Fibroblast of lung (primary cell): ENCODE results near the gene C22orf31. TPM values are rescaled to one million over a fixed set of nuclear protein-coding genes. Genes with fewer than 3 reads are reported as not detected.

Experiments
- DNase-seq, 2 donors: peaks; one replicate each; pipeline versions ENCODE4 v3.0.0 to v3.0.0-alpha.2; 2010; ENCODE audit warnings: low read depth in 2 of 2
- H2AFZ ChIP-seq: 2 replicates; pipeline ENCODE4 v1.5.1; 2012; ENCODE audit warnings: low read length, control low read depth, inconsistent platforms
- H3K27ac ChIP-seq: 2 replicates; pipeline ENCODE4 v1.5.1; 2011; ENCODE audit warnings: low read length, control low read depth; ENCODE audit not compliant: insufficient read depth
- H3K27me3 ChIP-seq: 2 replicates; pipeline ENCODE4 v1.5.1; 2011; ENCODE audit warnings: mild to moderate bottlenecking, low read length; ENCODE audit not compliant: control insufficient read depth, insufficient read depth
- H3K36me3 ChIP-seq: 2 replicates; pipeline ENCODE4 v1.5.1; 2011; ENCODE audit warnings: low read length; ENCODE audit not compliant: control insufficient read depth, insufficient read depth
- H3K4me1 ChIP-seq: 2 replicates; pipeline ENCODE4 v1.5.1; 2011; ENCODE audit warnings: low read length; ENCODE audit not compliant: control insufficient read depth, insufficient read depth; ENCODE audit errors: extremely low read depth
- H3K4me2 ChIP-seq: 2 replicates; pipeline ENCODE4 v1.5.1; 2011; ENCODE audit warnings: low read length, control low read depth; ENCODE audit not compliant: insufficient read depth; ENCODE audit errors: extremely low read depth
- H3K4me3 ChIP-seq, 4 experiments: fragments of 200-600 bp in 1 of 4; sonication (generic) in 1 of 4; replicated peaks in 1 of 4; 2 replicates each; pipeline ENCODE4 v1.5.1; 2011 to 2016; ENCODE audit warnings: low read length in 4 of 4, low read depth in 3 of 4, mild to moderate bottlenecking in 3 of 4, control low read depth in 2 of 4, inconsistent platforms in 1 of 4, mixed read lengths in 1 of 4; ENCODE audit not compliant: insufficient read depth in 1 of 4; ENCODE audit errors: control extremely low read depth in 1 of 4
- H3K79me2 ChIP-seq: 2 replicates; pipeline ENCODE4 v1.5.1; 2012; ENCODE audit warnings: mild to moderate bottlenecking, low read length, inconsistent platforms; ENCODE audit not compliant: control insufficient read depth, insufficient read depth
- H3K9ac ChIP-seq: 2 replicates; pipeline ENCODE4 v1.5.1; 2011; ENCODE audit warnings: mild to moderate bottlenecking, low read length, control low read depth; ENCODE audit not compliant: insufficient read depth
- H3K9me3 ChIP-seq: 2 replicates; pipeline ENCODE4 v1.5.1; 2012; ENCODE audit warnings: low read depth, low read length; ENCODE audit not compliant: control insufficient read depth, insufficient read depth
- H4K20me1 ChIP-seq: 2 replicates; pipeline ENCODE4 v1.5.1; 2011; ENCODE audit warnings: low read length; ENCODE audit not compliant: control insufficient read depth, insufficient read depth; ENCODE audit errors: extremely low read depth
- EZH2 ChIP-seq: IDR thresholded peaks from 2 replicates; pipeline ENCODE4 v1.5.1; 2012; ENCODE audit warnings: low read length, control low read depth, mild to moderate bottlenecking; ENCODE audit errors: missing control alignments
- polyA plus RNA-seq, 2 donors: library from polyadenylated mRNA; depleted of rRNA in 1 of 2; stranded (reverse) in 1 of 2; unstranded in 1 of 2; fragments of >200 nt; gene quantifications; 2 replicates each; pipeline ENCODE4 v1.2.1, GENCODE V29; 2011 to 2012; ENCODE audit warnings: missing spikeins in 1 of 2
- total RNA-seq: library from RNA; depleted of rRNA; stranded (reverse); fragments of >200 nt; gene quantifications from 2 replicates; pipeline ENCODE4 v1.2.1, GENCODE V29; 2014
- TF ChIP-seq, protein P1 (sequence below), 2 donors: IDR thresholded peaks in 1 of 2; conservative IDR thresholded peaks in 1 of 2; 1 replicate in 1 of 2; 2 replicates in 1 of 2; pipeline ENCODE4 v1.5.1; 2011 to 2012; ENCODE audit warnings: low read length in 2 of 2, control low read depth in 1 of 2, inconsistent platforms in 1 of 2, low read depth in 1 of 2, mild to moderate bottlenecking in 1 of 2

Gene C22orf31
- total and polyA plus RNA-seq, 2 donors (not counting 1 experiment from before 2014, with no cell fraction given): 0.17 TPM; not detected in 1

DNA sequence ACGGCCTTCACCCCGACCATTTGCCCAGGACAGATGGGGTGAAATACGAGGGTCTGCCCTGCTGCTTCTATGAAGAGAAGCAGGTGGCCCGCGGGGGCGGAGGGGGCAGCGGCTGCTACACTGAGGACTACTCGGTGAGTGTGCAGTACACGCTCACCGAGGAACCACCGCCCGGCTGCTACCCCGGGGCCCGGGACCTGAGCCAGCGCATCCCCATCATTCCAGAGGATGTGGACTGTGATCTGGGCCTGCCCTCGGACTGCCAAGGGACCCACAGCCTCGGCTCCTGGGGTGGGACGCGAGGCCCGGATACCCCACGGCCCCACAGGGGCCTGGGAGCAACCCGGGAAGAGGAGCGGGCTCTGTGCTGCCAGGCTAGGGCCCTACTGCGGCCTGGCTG, 11.2 kb downstream of the C22orf31 start:
- H2AFZ ChIP-seq: no peak overlapping the region
- no peaks in the 10 kb centered on the region for H3K79me2 ChIP-seq
- TF ChIP-seq EZH2: no peak
- TF ChIP-seq, protein P1, sequence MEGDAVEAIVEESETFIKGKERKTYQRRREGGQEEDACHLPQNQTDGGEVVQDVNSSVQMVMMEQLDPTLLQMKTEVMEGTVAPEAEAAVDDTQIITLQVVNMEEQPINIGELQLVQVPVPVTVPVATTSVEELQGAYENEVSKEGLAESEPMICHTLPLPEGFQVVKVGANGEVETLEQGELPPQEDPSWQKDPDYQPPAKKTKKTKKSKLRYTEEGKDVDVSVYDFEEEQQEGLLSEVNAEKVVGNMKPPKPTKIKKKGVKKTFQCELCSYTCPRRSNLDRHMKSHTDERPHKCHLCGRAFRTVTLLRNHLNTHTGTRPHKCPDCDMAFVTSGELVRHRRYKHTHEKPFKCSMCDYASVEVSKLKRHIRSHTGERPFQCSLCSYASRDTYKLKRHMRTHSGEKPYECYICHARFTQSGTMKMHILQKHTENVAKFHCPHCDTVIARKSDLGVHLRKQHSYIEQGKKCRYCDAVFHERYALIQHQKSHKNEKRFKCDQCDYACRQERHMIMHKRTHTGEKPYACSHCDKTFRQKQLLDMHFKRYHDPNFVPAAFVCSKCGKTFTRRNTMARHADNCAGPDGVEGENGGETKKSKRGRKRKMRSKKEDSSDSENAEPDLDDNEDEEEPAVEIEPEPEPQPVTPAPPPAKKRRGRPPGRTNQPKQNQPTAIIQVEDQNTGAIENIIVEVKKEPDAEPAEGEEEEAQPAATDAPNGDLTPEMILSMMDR (conservative IDR thresholded peaks at IDR 0.05 in 1 of 2, IDR thresholded peaks at IDR 0.05 in 1 of 2; ENCODE audit: low read depth in 1 of 2, low read length in 2 of 2): no peak
- no peak overlapping the region for H3K27ac ChIP-seq
- no peak for DNase-seq
- no peaks in the 10 kb centered on the region for H4K20me1 ChIP-seq
- no peak overlapping the region for H3K4me3 ChIP-seq
- no peaks in the 10 kb centered on the region for H3K9me3 ChIP-seq
- H3K4me1 ChIP-seq: no peaks in the 10 kb centered on the region
- H3K27me3 ChIP-seq: no peaks in the 10 kb centered on the region
- H3K4me2 ChIP-seq: no peak overlapping the region
- H3K36me3 ChIP-seq: peaks cover 4% of the 10 kb centered on the region
- no peak overlapping the region for H3K9ac ChIP-seq

DNA sequence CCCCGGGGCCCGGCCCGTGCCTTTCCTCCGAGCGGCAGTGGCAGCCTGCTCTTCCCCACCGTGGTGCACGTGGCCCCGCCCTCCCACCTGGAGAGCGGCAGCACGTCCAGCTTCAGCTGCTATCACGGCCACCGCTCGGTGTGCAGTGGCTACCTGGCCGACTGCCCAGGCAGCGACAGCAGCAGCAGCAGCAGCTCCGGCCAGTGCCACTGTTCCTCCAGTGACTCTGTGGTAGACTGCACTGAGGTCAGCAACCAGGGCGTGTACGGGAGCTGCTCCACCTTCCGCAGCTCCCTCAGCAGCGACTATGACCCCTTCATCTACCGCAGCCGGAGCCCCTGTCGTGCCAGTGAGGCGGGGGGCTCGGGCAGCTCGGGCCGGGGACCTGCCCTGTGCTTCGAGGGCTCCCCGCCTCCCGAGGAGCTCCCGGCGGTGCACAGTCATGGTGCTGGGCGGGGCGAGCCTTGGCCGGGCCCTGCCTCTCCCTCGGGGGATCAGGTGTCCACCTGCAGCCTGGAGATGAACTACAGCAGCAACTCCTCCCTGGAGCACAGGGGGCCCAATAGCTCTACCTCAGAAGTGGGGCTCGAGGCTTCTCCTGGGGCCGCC, 11.9 kb downstream of the C22orf31 start:
- no peak overlapping the region for H3K4me2 ChIP-seq
- H3K9me3 ChIP-seq: no peaks in the 10 kb centered on the region
- H2AFZ ChIP-seq: no peak overlapping the region
- DNase-seq: no peak
- H3K36me3 ChIP-seq: peaks cover 4% of the 10 kb centered on the region
- no peaks in the 10 kb centered on the region for H3K4me1 ChIP-seq
- H3K9ac ChIP-seq: no peak overlapping the region
- no peaks in the 10 kb centered on the region for H3K79me2 ChIP-seq
- no peaks in the 10 kb centered on the region for H4K20me1 ChIP-seq
- H3K27me3 ChIP-seq: no peaks in the 10 kb centered on the region
- no peak overlapping the region for H3K27ac ChIP-seq
- TF ChIP-seq, protein P1 (conservative IDR thresholded peaks at IDR 0.05 in 1 of 2, IDR thresholded peaks at IDR 0.05 in 1 of 2; ENCODE audit: low read depth in 1 of 2, low read length in 2 of 2): no peak
- TF ChIP-seq EZH2: no peak
- H3K4me3 ChIP-seq: no peak overlapping the region

DNA sequence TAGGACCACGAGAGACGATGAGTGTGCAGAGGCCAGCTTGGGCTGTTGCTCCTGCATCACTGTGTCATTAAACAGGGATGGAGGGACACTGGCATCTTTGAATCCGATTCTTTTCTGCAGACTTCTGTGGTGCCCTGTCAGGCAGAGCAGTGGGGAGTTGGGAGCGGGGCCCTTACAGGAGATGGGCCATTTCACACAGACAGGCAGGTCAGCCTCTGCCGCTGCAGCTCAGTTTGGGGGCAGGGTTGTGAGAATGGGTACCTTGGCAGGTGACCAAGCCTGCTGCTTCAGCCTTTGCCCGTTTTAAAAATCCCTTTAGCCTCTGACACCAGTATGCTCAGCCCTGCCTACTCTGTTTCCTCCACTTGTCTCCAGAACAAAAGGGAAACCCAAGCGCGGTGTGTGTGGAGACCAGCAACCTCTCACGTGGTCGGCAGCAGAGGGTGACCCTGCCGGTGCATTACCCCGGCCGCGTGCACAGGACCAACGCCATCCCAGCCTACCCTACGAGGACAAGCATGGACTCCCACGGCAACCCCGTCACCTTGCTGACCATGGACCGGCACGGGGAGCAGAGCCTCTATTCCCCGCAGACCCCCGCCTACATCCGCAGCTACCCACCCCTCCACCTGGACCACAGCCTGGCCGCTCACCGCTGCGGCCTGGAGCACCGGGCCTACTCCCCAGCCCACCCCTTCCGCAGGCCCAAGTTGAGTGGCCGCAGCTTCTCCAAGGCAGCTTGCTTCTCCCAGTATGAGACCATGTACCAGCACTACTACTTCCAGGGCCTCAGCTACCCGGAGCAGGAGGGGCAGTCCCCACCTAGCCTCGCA, 12.6 kb downstream of the C22orf31 start:
- peaks cover 4% of the 10 kb centered on the region for H3K36me3 ChIP-seq
- no peaks in the 10 kb centered on the region for H3K79me2 ChIP-seq
- H3K9me3 ChIP-seq: no peaks in the 10 kb centered on the region
- no peak overlapping the region for H3K27ac ChIP-seq
- DNase-seq: no peak
- H3K4me3 ChIP-seq: no peak overlapping the region
- H3K9ac ChIP-seq: no peak overlapping the region
- H3K4me1 ChIP-seq: peaks cover 2% of the 10 kb centered on the region
- H2AFZ ChIP-seq: no peak overlapping the region
- H3K27me3 ChIP-seq: no peaks in the 10 kb centered on the region
- no peak overlapping the region for H3K4me2 ChIP-seq
- TF ChIP-seq, protein P1 (conservative IDR thresholded peaks at IDR 0.05 in 1 of 2, IDR thresholded peaks at IDR 0.05 in 1 of 2; ENCODE audit: low read depth in 1 of 2, low read length in 2 of 2): no peak
- TF ChIP-seq EZH2: no peak
- no peaks in the 10 kb centered on the region for H4K20me1 ChIP-seq
